ENCODE results near the gene A2M.

Gene A2M

GRCh38 chr12:9098463-9099026 is 17.2 kb downstream of the A2M start:
- TF ChIP-seq GATA1 (IDR thresholded peaks at IDR 0.05; ENCODE audit: low read depth, low read length), result no peak
- TF ChIP-seq POLR2A (IDR thresholded peaks at IDR 0.05; ENCODE audit: low read length), result no peak
- DNase-seq, result no peak

DNA sequence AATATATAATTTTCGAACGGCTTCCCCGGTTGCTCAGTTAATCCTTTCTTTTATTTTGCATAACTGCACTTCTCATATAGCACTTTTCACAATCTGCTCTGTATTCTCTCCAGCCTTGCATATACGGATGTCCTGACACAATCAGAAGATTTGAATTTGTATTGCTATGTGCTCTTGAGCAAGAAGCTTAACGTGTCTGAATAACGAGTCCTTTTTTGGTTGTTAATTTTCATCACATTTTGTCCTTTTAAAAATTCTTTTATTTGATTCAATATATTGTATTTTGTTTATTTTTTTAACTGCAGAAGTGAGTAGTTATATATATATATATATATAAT is 17.6 kb downstream of the A2M start:
- DNase-seq, result no peak
- TF ChIP-seq POLR2A (IDR thresholded peaks at IDR 0.05; ENCODE audit: low read length) (no peak), GATA1 (IDR thresholded peaks at IDR 0.05; ENCODE audit: low read depth, low read length) (no peak)

GRCh38 chr12:9096563-9097176 is 19.0 kb downstream of the A2M start:
- TF ChIP-seq GATA1 (IDR thresholded peaks at IDR 0.05; ENCODE audit: low read depth, low read length) (no peak), POLR2A (IDR thresholded peaks at IDR 0.05; ENCODE audit: low read length) (no peak)
- DNase-seq, result no peak

GRCh38 chr12:9095322-9095721 is 20.4 kb downstream of the A2M start:
- DNase-seq, result no peak
- TF ChIP-seq GATA1 (IDR thresholded peaks at IDR 0.05; ENCODE audit: low read depth, low read length), result no peak
- no peak for TF ChIP-seq POLR2A (IDR thresholded peaks at IDR 0.05; ENCODE audit: low read length)

GRCh38 chr12:9094512-9095206 is 21.1 kb downstream of the A2M start:
- TF ChIP-seq GATA1 (IDR thresholded peaks at IDR 0.05; ENCODE audit: low read depth, low read length) (no peak), POLR2A (IDR thresholded peaks at IDR 0.05; ENCODE audit: low read length) (no peak)
- no peak for DNase-seq

GRCh38 chr12:9091891-9092598 is 23.7 kb downstream of the A2M start:
- TF ChIP-seq POLR2A (IDR thresholded peaks at IDR 0.05; ENCODE audit: low read length) (no peak), GATA1 (IDR thresholded peaks at IDR 0.05; ENCODE audit: low read depth, low read length) (no peak)
- no peak for DNase-seq

DNA sequence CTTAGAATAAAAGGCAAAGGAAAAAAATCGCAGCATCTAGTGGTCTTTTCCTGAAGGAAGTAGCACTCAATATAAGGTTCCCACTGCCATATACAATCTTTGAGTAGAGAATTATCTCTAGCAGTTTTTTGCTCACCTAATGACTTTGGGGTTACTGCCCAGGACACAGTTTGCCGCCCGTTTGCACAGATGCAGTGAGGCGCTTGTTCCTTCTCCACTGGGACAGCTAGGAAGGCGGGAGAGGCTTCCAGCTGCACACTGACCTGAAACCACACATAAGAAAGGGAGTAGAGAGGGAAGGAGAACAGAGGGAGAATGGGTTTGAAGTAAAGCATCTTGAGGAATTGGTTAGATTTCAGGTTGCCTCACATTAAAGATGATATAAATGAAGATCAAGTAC is 25.5 kb downstream of the A2M start:
- no peak for DNase-seq
- no peak for TF ChIP-seq GATA1 (IDR thresholded peaks at IDR 0.05; ENCODE audit: low read depth, low read length)
- TF ChIP-seq POLR2A (IDR thresholded peaks at IDR 0.05; ENCODE audit: low read length), result no peak

DNA sequence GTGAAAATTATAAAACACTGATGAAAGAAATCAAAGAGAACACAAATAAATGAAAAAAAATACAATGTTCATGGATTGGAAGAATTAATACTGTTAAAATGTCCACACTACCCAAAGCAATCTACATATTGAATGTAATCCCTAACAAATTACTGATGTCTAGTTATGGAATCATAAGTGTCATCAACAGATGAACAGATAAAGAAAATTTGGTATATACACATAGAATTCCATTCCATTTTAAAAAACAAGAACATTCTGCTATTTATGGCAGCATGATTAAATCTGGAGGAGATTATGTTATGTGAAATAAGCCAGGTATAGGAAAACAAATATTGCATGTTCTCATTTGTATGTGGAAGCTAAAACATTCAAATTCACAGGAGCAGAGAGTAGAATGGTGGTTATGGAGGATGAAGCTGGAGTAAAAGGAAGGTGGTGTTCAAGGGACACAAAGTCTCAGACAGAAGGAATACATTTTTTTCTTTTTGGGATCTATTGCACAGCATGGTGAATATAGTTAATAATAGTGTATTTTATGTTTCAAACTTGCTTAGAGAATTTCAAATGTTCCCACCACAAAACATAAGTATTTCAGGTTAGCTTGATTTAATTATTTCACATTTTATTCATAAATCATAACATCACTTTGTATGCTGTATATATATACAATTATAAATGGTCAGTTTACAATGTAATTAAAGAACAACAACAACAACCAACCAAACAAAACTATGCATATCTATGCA is 28.5 kb downstream of the A2M start:
- no peak for DNase-seq
- TF ChIP-seq GATA1 (IDR thresholded peaks at IDR 0.05; ENCODE audit: low read depth, low read length) (no peak), POLR2A (IDR thresholded peaks at IDR 0.05; ENCODE audit: low read length) (no peak)

DNA sequence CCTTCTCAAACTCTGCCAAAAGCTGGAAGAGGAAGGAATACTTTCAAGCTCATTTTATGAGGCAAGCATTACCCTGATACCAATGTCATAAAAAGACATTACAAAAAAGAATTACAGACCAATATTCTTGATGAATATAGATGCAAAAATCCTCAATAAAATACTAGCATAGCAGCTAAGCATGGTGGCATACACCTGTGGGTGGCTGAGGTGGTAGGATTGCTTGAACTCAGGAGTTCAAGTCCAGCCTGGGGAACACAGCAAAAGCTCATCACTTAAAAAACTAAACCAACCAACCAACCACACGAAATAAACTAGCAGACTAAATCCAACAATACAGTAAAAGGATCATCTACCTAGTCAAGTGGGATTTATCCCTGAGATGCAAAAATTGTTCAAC is 29.6 kb downstream of the A2M start:
- no peak for TF ChIP-seq POLR2A (IDR thresholded peaks at IDR 0.05; ENCODE audit: low read length)
- TF ChIP-seq GATA1 (IDR thresholded peaks at IDR 0.05; ENCODE audit: low read depth, low read length), result no peak
- DNase-seq, result no peak

DNA sequence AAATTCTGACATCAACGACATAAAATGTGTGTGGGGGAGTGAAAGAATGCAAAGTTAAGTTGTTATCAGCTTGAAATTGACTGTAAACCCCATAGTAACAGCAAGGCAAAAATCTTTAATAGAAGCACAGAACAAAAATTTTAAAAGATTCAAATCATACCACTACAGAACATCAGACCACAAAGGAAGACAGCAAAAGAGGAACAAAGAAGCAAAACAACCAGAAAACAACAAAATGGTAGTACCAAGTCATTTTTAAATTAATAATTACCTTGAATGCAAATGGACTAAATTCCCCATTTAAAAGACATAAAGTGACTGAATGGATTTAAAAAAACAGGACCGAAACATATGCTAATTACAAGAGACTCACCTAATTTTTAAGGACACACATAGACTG is 31.3 kb downstream of the A2M start:
- DNase-seq, result no peak
- TF ChIP-seq GATA1 (IDR thresholded peaks at IDR 0.05; ENCODE audit: low read depth, low read length) (no peak), POLR2A (IDR thresholded peaks at IDR 0.05; ENCODE audit: low read length) (no peak)

DNA sequence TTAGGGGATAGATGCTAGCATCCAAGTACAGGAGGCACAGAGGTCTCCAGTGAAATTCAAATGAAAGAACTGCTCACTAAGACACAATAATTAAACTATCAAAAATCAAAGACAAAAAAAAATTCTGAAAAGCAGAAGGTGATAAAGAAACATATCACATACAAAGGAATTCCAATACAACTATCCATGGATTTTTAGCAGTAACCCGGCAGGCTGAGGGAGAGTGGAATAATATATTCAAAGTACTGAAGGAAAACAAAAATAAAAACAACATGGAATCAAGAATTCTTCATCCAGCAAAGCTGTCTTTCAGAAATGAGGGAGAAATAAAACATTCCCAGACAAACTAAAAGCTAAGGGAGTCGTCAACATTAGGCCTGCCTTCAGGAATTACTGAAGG is 31.9 kb downstream of the A2M start:
- TF ChIP-seq GATA1 (IDR thresholded peaks at IDR 0.05; ENCODE audit: low read depth, low read length) (no peak), POLR2A (IDR thresholded peaks at IDR 0.05; ENCODE audit: low read length) (no peak)
- DNase-seq, result no peak

- DNase-seq, result no peak
- no peak for TF ChIP-seq GATA1 (IDR thresholded peaks at IDR 0.05; ENCODE audit: low read depth, low read length)
- TF ChIP-seq POLR2A (IDR thresholded peaks at IDR 0.05; ENCODE audit: low read length), result no peak
Observed at GRCh38 chr12:9081667-9082427, 33.9 kb downstream of the A2M start.
